ENCODE results near the gene MOSMO.

Gene MOSMO

GRCh38 chr16:22123759-22124490 is 116.0 kb downstream of the MOSMO start:
- no peak for TF ChIP-seq CTCF (IDR thresholded peaks at IDR 0.05)

GRCh38 chr16:22124583-22125284 is 116.8 kb downstream of the MOSMO start:
- TF ChIP-seq CTCF (IDR thresholded peaks at IDR 0.05), result no peak

- TF ChIP-seq CTCF (IDR thresholded peaks at IDR 0.05), result no peak
Observed at GRCh38 chr16:22126037-22126558, 118.2 kb downstream of the MOSMO start.

- TF ChIP-seq CTCF (IDR thresholded peaks at IDR 0.05), result no peak
Observed at GRCh38 chr16:22130528-22130927, 122.6 kb downstream of the MOSMO start.

GRCh38 chr16:22132801-22133200 is 124.9 kb downstream of the MOSMO start:
- TF ChIP-seq CTCF (IDR thresholded peaks at IDR 0.05), result no peak
